OCI-M2 (cell line): ENCODE data around the gene C1orf159.
"Not testable (repeated sequence)": the region's sequence is repeated elsewhere in the genome, so short reads cannot be mapped to it uniquely, and the experiment has no call there.

Experiments
- DNase-seq: peaks from one replicate; lab custom pipeline; 2025; ENCODE audit not compliant: unreplicated experiment; lab: John Stamatoyannopoulos, UW

Gene C1orf159

DNA sequence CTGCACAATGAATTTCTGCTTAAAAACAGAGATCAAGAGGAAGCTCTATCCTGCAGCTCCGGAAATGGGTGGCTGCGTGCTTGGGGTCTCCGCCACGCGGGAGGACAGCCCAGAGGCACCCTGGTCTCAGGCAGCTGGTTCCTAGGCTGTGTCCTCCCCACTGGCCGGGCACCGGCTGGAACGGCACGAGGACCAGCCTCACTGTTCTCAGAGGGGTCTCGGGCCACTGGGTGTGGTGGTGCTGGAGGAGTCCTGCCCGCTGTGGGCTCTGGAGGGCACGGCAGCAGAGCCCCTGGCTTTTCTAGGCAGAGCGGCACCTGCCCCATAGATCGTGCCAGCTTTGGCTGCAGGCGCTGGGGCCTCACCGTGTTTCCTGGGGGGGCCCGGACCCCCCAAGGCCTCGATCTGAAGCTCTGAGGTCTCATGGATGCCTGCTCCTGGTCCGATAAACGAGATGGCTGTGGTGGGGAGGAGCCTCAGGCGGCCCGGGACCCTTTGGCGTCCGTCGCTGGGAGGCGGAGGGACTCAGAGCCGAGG is 33.6 kb downstream of the C1orf159 start:
- no peak for DNase-seq

DNA sequence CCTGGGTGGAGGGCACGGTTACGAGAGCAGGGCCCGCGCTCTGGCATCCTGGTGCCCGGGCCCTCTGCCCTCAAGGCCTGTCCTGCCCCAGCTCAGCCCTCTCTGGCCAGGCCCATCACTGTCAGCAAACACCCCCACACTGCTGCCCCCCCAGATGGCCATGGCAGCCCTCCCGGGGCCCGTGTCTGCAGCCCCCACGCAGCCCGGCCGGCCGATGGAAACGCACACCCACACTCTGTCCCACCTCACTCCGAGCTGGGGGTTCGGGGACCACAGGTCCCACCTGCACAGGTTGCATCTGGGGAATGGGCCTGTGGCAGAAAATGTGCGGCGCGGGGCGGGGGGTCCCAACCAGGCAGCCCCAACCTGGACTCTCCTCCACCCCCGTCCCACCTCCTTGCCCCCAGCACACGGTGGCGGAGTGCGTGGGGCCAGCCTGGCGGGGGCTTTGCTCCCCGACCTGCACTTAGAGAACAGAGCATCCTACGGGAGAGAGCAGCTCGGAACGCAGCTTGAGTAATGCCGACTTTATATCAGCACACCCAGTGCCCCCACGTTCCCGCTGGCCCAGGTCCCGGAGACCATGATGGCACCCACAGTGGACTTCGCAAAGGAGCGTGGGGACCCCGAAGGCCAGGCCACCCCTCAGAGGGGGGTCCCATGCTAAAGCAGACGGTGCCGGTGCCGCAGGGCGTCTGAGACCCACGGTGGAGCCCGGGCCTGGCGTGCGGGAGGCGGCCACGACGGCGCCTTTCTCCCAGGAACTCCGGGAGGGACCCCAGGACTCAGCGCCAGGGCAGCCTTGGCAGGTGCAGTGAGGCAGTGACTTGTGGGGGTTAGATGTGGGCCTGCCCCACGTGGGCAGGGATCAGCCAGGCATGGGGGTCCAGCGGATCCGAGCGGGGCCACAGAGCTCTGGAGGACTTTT is 34.3 kb downstream of the C1orf159 start:
- DNase-seq: no peak

- no peak for DNase-seq
These were observed 35.0 kb downstream of the C1orf159 start for GRCh38 chr1:1080951-1081310.

- no peak for DNase-seq
These were observed 35.6 kb downstream of the C1orf159 start for GRCh38 chr1:1080122-1080757.

GRCh38 chr1:1079408-1080121 is 36.3 kb downstream of the C1orf159 start:
- DNase-seq: no peak

GRCh38 chr1:1077396-1077795 is 38.5 kb downstream of the C1orf159 start:
- DNase-seq: not testable (repeated sequence)

DNA sequence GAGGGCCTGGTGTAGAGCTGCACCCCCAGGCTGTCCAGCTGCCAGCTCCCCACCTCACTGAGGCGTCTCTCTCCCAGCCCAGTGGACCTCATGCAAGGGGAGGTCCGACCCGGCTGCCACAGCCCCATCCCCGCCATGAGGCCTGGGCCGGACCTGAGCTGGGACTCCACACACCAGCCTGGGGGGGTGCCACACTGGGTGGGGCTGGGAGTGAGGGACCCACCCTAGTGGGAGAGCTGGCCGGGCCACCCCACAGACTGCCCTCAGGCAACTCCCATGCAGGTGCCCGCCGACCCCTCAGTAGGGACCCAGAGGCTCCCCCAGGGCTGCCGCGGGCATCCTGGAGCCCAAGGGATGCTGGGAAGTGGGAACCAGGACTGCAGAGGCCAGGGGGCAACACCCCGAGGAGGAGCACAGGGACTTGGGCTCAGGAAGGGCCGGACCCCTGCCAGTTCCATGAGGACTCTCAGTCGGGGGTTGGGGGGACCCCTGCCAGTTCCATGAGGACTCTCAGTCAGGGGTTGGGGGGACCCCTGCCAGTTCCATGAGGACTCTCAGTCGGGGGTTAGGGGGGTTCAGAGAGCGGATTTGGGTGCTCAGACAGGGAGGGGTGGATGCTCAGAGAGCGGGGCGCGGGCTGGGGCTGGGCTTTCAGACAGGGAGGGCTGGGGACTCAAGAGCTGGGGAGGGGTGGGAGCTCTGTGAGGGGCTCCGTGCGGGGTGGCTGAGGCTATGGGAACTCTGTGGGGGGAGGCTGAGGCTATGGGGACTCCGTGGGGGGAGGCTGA is 40.5 kb downstream of the C1orf159 start:
- DNase-seq: no peak

- DNase-seq: no peak
These were observed 41.2 kb downstream of the C1orf159 start for GRCh38 chr1:1074631-1075147.

- no peak for DNase-seq
These were observed 41.9 kb downstream of the C1orf159 start, which contains the start of gene RNF223 for GRCh38 chr1:1073743-1074587. Gene RNF223 (minus strand): TSS chr1:1074306. CDS start chr1:1072566, 1,740 bp downstream.

GRCh38 chr1:1072849-1073742 is 42.8 kb downstream of the C1orf159 start:
- no peak for DNase-seq

GRCh38 chr1:1072299-1072848 is 43.5 kb downstream of the C1orf159 start:
- no peak for DNase-seq

GRCh38 chr1:1071486-1072298 is 44.2 kb downstream of the C1orf159 start:
- no peak for DNase-seq

- no peak for DNase-seq
These were observed 45.9 kb downstream of the C1orf159 start for GRCh38 chr1:1069711-1070676.

DNA sequence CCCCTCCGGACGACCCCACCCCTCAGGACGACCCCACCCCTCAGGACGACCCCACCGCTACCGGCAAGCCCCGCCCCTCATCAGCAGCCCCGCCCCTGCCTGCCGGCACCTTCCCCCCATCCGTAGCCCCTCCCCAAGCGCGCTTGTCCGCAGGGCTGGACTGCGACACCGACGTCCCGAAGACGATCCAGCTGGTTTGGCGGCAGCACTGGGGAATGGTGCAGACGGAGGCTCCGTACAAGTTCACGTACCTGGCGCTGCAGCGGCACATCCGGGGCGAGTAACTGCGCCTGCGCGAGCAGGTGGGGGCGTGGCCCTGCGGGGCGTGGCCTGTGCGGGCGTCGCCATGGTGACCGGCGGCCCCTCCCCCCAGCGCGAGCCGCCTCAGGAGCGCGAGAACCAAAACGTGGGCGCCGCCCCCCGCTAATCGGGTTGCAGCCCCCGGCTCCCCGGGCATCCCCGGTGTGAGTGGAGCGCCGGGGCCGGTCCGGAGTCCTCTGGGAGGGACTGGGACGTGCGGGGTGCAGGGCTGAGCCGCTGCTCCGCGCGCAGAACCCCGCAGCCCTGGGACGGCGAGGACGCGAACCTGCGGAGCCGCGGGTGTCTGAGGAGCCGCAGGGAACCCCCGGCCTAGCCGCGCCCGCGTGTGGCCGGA is 46.7 kb downstream of the C1orf159 start:
- no peak for DNase-seq

GRCh38 chr1:1068517-1069055 is 47.3 kb downstream of the C1orf159 start:
- no peak for DNase-seq
